OCI-LY1 (cell line): ENCODE measurements around the gene OR52M1.
"Not testable (repeated sequence)": the region's sequence is repeated elsewhere in the genome, so short reads cannot be mapped to it uniquely, and the experiment has no call there.

ENCODE experiments used
- CTCF ChIP-seq: fragments of 200-600 bp; sonication (generic), shearing (Covaris generic); IDR thresholded peaks from 2 replicates; pipeline ENCODE4 v1.5.1; 2017; ENCODE audit warnings: mild to moderate bottlenecking, antibody characterized with exemption, low read length, moderate library complexity, mixed read lengths
- EZH2 ChIP-seq: fragments of 200-600 bp; sonication (generic), shearing (Covaris generic); IDR thresholded peaks from 2 replicates; pipeline ENCODE4 v1.8.0; 2017; ENCODE audit warnings: borderline replicate concordance, mixed run types, mild to moderate bottlenecking, antibody characterized with exemption, low read length, moderate library complexity, mixed read lengths

- TF ChIP-seq CTCF, EZH2: not testable (repeated sequence)
Observed at GRCh38 chr11:4531686-4532085, 13.3 kb upstream of the OR52M1 start.
